OCI-LY7 (cell line): Measurements from ENCODE around the gene TLL2. TPM values are rescaled to one million over a fixed set of nuclear protein-coding genes. Genes with fewer than 3 reads are reported as not detected.

Source experiments
- BruUV-seq: library from RNA; stranded (reverse); fragments of 400-500 nt; replicated peaks from 2 replicates; lab custom pipeline; 2021; lab: Mats Ljungman, UMichigan
- CTCF ChIA-PET: fragments of 300-600 bp; sonication (Branson Sonifier 250); formaldehyde crosslinking; loops from one replicate; lab custom pipeline; 2022; ENCODE audit warnings: antibody characterized with exemption; ENCODE audit not compliant: unreplicated experiment; lab: Charles Lee
- POLR2A ChIA-PET: fragments of 300-600 bp; sonication (Branson Sonifier 250); formaldehyde crosslinking; loops from one replicate; lab custom pipeline; 2022; ENCODE audit warnings: antibody characterized with exemption; lab: Charles Lee
- DNase-seq: peaks from one replicate; pipeline ENCODE4 v3.0.0-alpha.2; 2015; ENCODE audit warnings: low spot score
- H2AFZ ChIP-seq: fragments of 200-600 bp; sonication (generic), shearing (Covaris generic); 2 replicates; pipeline ENCODE4 v1.6.1; 2014; ENCODE audit warnings: mild to moderate bottlenecking, antibody characterized with exemption, low read length, moderate library complexity
- H3K27ac ChIP-seq: fragments of 200-600 bp; sonication (generic); 2 replicates; pipeline ENCODE4 v1.5.1; 2014; ENCODE audit warnings: mixed run types, low read depth, mild to moderate bottlenecking, moderate library complexity, low read length, inconsistent platforms; ENCODE audit not compliant: poor library complexity, severe bottlenecking
- H3K36me3 ChIP-seq: fragments of 200-600 bp; sonication (generic); 2 replicates; pipeline ENCODE4 v1.6.1; 2014; ENCODE audit warnings: mild to moderate bottlenecking, antibody characterized with exemption, low read length, moderate library complexity, mixed read lengths; ENCODE audit not compliant: insufficient read depth
- H3K4me1 ChIP-seq: fragments of 200-600 bp; sonication (generic); 2 replicates; pipeline ENCODE4 v1.5.1; 2014; ENCODE audit warnings: mild to moderate bottlenecking, low read length; ENCODE audit not compliant: insufficient read depth, poor library complexity, severe bottlenecking
- H3K4me2 ChIP-seq: fragments of 200-600 bp; sonication (generic); 2 replicates; pipeline ENCODE4 v1.6.1; 2014; ENCODE audit warnings: mild to moderate bottlenecking, low read length
- H3K4me3 ChIP-seq: fragments of 200-600 bp; sonication (generic); 2 replicates; pipeline ENCODE4 v1.5.1; 2014; ENCODE audit warnings: mild to moderate bottlenecking, low read depth, low read length; ENCODE audit not compliant: poor library complexity, severe bottlenecking
- H3K79me2 ChIP-seq: fragments of 200-600 bp; sonication (generic); 2 replicates; pipeline ENCODE4 v1.6.1; 2016; ENCODE audit warnings: low read depth, mild to moderate bottlenecking, low read length, moderate library complexity, mixed read lengths; ENCODE audit not compliant: insufficient read depth
- H3K9me2 ChIP-seq: fragments of 200-600 bp; sonication (generic); 2 replicates; pipeline ENCODE4 v1.6.1; 2016; ENCODE audit warnings: mild to moderate bottlenecking, low read length, mixed read lengths; ENCODE audit not compliant: insufficient read depth
- H3K9me3 ChIP-seq: fragments of 200-600 bp; sonication (generic); 2 replicates; pipeline ENCODE4 v1.6.1; 2014; ENCODE audit warnings: mild to moderate bottlenecking, mixed run types, low read length, mixed read lengths
- H4K20me1 ChIP-seq: fragments of 200-600 bp; sonication (generic); 2 replicates; pipeline ENCODE4 v1.6.1; 2014; ENCODE audit warnings: mild to moderate bottlenecking, antibody characterized with exemption, low read length, moderate library complexity, mixed read lengths; ENCODE audit not compliant: insufficient read depth
- CTCF ChIP-seq: fragments of 200-600 bp; sonication (generic); conservative IDR thresholded peaks from 2 replicates; pipeline ENCODE4 v1.5.1; 2014; ENCODE audit warnings: mild to moderate bottlenecking, antibody characterized with exemption, low read length, moderate library complexity, mixed read lengths
- EZH2phosphoT487 ChIP-seq: fragments of 200-600 bp; sonication (generic); IDR thresholded peaks from 2 replicates; pipeline ENCODE4 v1.6.1; 2018; ENCODE audit warnings: low read depth, borderline replicate concordance, mild to moderate bottlenecking, mixed run types, antibody characterized with exemption, low read length, moderate library complexity, mixed read lengths
- intact Hi-C: fragments of 100-400 bp; cut with micrococcal nuclease; formaldehyde crosslinking; loops from one replicate; pipeline ENCODE4 v1.10.0; 2022; ENCODE audit not compliant: unreplicated experiment
- total RNA-seq, 2 experiments: library from RNA; depleted of rRNA in 1 of 2; stranded (reverse); fragments of >200 nt in 1 of 2; shearing (Covaris generic) in 1 of 2; gene quantifications; 2 replicates each; pipeline ENCODE4 v1.2.3, GENCODE V29; 2014 to 2022

Gene TLL2
- total RNA-seq, 2 experiments from 2014 or later: 0.97 to 1.1 TPM

GRCh38 chr10:96378741-96379140 lies 135.0 kb downstream of the TLL2 start:
- H3K4me3 ChIP-seq: no peak overlapping the region
- ChIA-PET POLR2A (no interaction called here), CTCF (no interaction called here)
- peaks cover 6% of the 10 kb centered on the region for H3K4me1 ChIP-seq
- no peak overlapping the region for H3K27ac ChIP-seq
- DNase-seq: no peak
- no peak overlapping the region for H3K4me2 ChIP-seq
- no peaks in the 10 kb centered on the region for H3K9me3 ChIP-seq
- TF ChIP-seq CTCF (no peak), EZH2phosphoT487 (no peak)
- intact Hi-C loops: no loop called here
- H3K36me3 ChIP-seq: no peaks in the 10 kb centered on the region
- no peak overlapping the region for H2AFZ ChIP-seq
- BruUV-seq: no TSS peak
- H3K9me2 ChIP-seq: no peaks in the 10 kb centered on the region
- H3K79me2 ChIP-seq: no peaks in the 10 kb centered on the region
- H4K20me1 ChIP-seq: no peaks in the 10 kb centered on the region

DNA sequence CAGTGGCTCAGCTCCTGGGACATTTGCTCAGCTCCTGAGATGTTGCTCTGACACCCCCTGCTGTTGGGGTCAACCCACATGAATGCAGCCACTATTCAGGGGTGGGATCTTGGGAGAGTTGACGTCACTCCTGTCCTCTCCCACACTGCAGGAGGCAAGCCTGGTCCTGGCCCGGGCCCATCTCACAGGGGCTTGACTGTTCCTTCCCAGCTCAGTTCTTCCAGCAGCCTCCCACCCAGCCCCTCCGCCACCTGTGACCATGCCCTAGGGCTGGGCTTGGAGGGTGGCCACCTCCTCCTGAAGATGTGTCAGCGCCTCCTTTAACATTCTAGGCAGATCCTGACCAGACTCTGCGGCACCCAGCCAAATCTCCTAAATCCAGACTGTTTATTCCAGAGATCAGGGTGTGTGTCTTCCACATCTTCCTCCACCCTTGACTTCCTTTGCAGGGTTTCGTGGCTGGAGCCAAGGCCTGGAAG lies 135.9 kb downstream of the TLL2 start:
- no TSS peak for BruUV-seq
- Histone ChIP-seq H3K4me1 (peaks cover 6% of the 10 kb centered on the region), H3K9me2 (no peaks in the 10 kb centered on the region), H3K27ac (no peak overlapping the region), H4K20me1 (no peaks in the 10 kb centered on the region), H3K4me3 (no peak overlapping the region), H3K9me3 (no peaks in the 10 kb centered on the region), H3K79me2 (no peaks in the 10 kb centered on the region), H3K4me2 (no peak overlapping the region), H2AFZ (no peak overlapping the region), H3K36me3 (no peaks in the 10 kb centered on the region)
- ChIA-PET CTCF (no interaction called here), POLR2A (interaction anchor here (0.6 kb wide), 1 partner anchor 52 kb away, joined by 4 read pairs; no protein-coding TSS in a partner anchor)
- intact Hi-C loops: no loop called here
- peak; percentile 16 for DNase-seq
- TF ChIP-seq CTCF: peak; percentile 43; the same call in 1 of the 2 replicates
- TF ChIP-seq EZH2phosphoT487: no peak

GRCh38 chr10:96376483-96376882 lies 137.2 kb downstream of the TLL2 start:
- intact Hi-C loops: no loop called here
- H3K4me3 ChIP-seq: no peak overlapping the region
- H2AFZ ChIP-seq: no peak overlapping the region
- BruUV-seq: no TSS peak
- no peak overlapping the region for H3K27ac ChIP-seq
- no peaks in the 10 kb centered on the region for H3K36me3 ChIP-seq
- H3K4me2 ChIP-seq: no peak overlapping the region
- no peaks in the 10 kb centered on the region for H3K79me2 ChIP-seq
- TF ChIP-seq EZH2phosphoT487 (no peak), CTCF (no peak)
- H3K4me1 ChIP-seq: peaks cover 6% of the 10 kb centered on the region
- CTCF ChIA-PET: no interaction called here
- POLR2A ChIA-PET: interaction anchor here (0.6 kb wide), 1 partner anchor 103 kb away, joined by 3 read pairs; no protein-coding TSS in a partner anchor
- H4K20me1 ChIP-seq: no peaks in the 10 kb centered on the region
- DNase-seq: no peak
- H3K9me2 ChIP-seq: no peaks in the 10 kb centered on the region
- H3K9me3 ChIP-seq: no peaks in the 10 kb centered on the region
